H9 (cell line): Measurements from ENCODE around the gene NUDT4. TPM values are rescaled to one million over a fixed set of nuclear protein-coding genes. Genes with fewer than 3 reads are reported as not detected.

Source experiments
- DNase-seq: peaks from one replicate; pipeline ENCODE4 v3.0.0-alpha.2; 2017
- H2AFZ ChIP-seq: one replicate; pipeline ENCODE4 v1.6.1; 2013; ENCODE audit warnings: mild to moderate bottlenecking, low read length, control low read depth, moderate library complexity
- H2AK5ac ChIP-seq: 2 replicates; pipeline ENCODE4 v1.6.1; 2013; ENCODE audit warnings: low read length, control low read depth, mixed read lengths; ENCODE audit not compliant: insufficient read length
- H2BK120ac ChIP-seq: one replicate; pipeline ENCODE4 v1.6.1; 2013; ENCODE audit warnings: low read depth, mild to moderate bottlenecking, low read length, control low read depth, inconsistent platforms; ENCODE audit not compliant: poor library complexity, severe bottlenecking
- H2BK12ac ChIP-seq: 2 replicates; pipeline ENCODE4 v1.6.1; 2013; ENCODE audit warnings: low read length, control low read depth, mixed read lengths, low read depth; ENCODE audit not compliant: insufficient read length
- H2BK15ac ChIP-seq: 2 replicates; pipeline ENCODE4 v1.6.1; 2013; ENCODE audit warnings: low read depth, low read length, control low read depth
- H2BK20ac ChIP-seq: one replicate; pipeline ENCODE4 v1.6.1; 2013; ENCODE audit warnings: low read depth, mild to moderate bottlenecking, low read length, control low read depth, inconsistent platforms; ENCODE audit not compliant: poor library complexity, severe bottlenecking
- H2BK5ac ChIP-seq: 2 replicates; pipeline ENCODE4 v1.6.1; 2013; ENCODE audit warnings: low read length, control low read depth, mixed read lengths; ENCODE audit not compliant: insufficient read length
- H3K14ac ChIP-seq: 2 replicates; pipeline ENCODE4 v1.6.1; 2013; ENCODE audit warnings: low read length, control low read depth; ENCODE audit not compliant: insufficient read depth
- H3K18ac ChIP-seq: 2 replicates; pipeline ENCODE4 v1.6.1; 2013; ENCODE audit warnings: low read depth, mild to moderate bottlenecking, mixed read lengths, low read length, control low read depth; ENCODE audit not compliant: insufficient read length
- H3K23ac ChIP-seq: 2 replicates; pipeline ENCODE4 v1.6.1; 2013; ENCODE audit warnings: low read length, control low read depth, mixed read lengths, low read depth; ENCODE audit not compliant: insufficient read length
- H3K23me2 ChIP-seq: 2 replicates; pipeline ENCODE4 v1.6.1; 2013; ENCODE audit warnings: low read depth, mild to moderate bottlenecking, mixed read lengths, low read length, control low read depth; ENCODE audit not compliant: insufficient read length, poor library complexity, severe bottlenecking
- H3K27ac ChIP-seq: 2 replicates; pipeline ENCODE4 v1.5.1; 2013; ENCODE audit warnings: low read length, control low read depth, mixed read lengths, low read depth; ENCODE audit not compliant: insufficient read length
- H3K27me3 ChIP-seq: 2 replicates; pipeline ENCODE4 v1.6.1; 2013; ENCODE audit warnings: low read length, control low read depth, inconsistent platforms; ENCODE audit not compliant: insufficient read depth
- H3K4ac ChIP-seq: 2 replicates; pipeline ENCODE4 v1.6.1; 2013; ENCODE audit warnings: low read depth, mild to moderate bottlenecking, control low read depth, inconsistent platforms, low read length, moderate library complexity
- H3K4me1 ChIP-seq: 2 replicates; pipeline ENCODE4 v1.6.1; 2013; ENCODE audit warnings: low read length, control low read depth, inconsistent platforms; ENCODE audit not compliant: insufficient read depth
- H3K4me2 ChIP-seq: 2 replicates; pipeline ENCODE4 v1.6.1; 2013; ENCODE audit warnings: low read length, control low read depth, mixed read lengths; ENCODE audit not compliant: insufficient read length, insufficient read depth
- H3K56ac ChIP-seq: 2 replicates; pipeline ENCODE4 v1.6.1; 2013; ENCODE audit warnings: low read depth, mild to moderate bottlenecking, mixed read lengths, low read length, control low read depth; ENCODE audit not compliant: insufficient read length
- H3K79me1 ChIP-seq: 2 replicates; pipeline ENCODE4 v1.6.1; 2013; ENCODE audit warnings: low read depth, mild to moderate bottlenecking, moderate library complexity, low read length, control low read depth, inconsistent platforms; ENCODE audit not compliant: insufficient read depth, poor library complexity, severe bottlenecking
- H3K79me2 ChIP-seq: 2 replicates; pipeline ENCODE4 v1.6.1; 2013; ENCODE audit warnings: low read length, control low read depth, inconsistent platforms; ENCODE audit not compliant: insufficient read depth
- H3K9ac ChIP-seq: 2 replicates; pipeline ENCODE4 v1.6.1; 2013; ENCODE audit warnings: low read length, control low read depth, mixed read lengths; ENCODE audit not compliant: insufficient read length; ENCODE audit errors: extremely low read depth
- H3K9me3 ChIP-seq: one replicate; pipeline ENCODE4 v1.6.1; 2013; ENCODE audit warnings: low read depth, low read length, inconsistent platforms; ENCODE audit not compliant: control insufficient read depth
- H3T11ph ChIP-seq: one replicate; pipeline ENCODE4 v1.6.1; 2013; ENCODE audit warnings: mild to moderate bottlenecking, low read length, control low read depth, inconsistent platforms
- H4K20me1 ChIP-seq: one replicate; pipeline ENCODE4 v1.6.1; 2013; ENCODE audit not compliant: control insufficient read depth, insufficient read length, insufficient read depth
- H4K5ac ChIP-seq: 2 replicates; pipeline ENCODE4 v1.6.1; 2013; ENCODE audit warnings: low read depth, mild to moderate bottlenecking, mixed read lengths, low read length, control low read depth; ENCODE audit not compliant: insufficient read length
- H4K8ac ChIP-seq: replicated peaks from 2 replicates; pipeline ENCODE4 v1.6.1; 2013; ENCODE audit warnings: low read length, control low read depth, mixed read lengths, low read depth; ENCODE audit not compliant: insufficient read length
- H4K91ac ChIP-seq: 2 replicates; pipeline ENCODE4 v1.6.1; 2013; ENCODE audit warnings: low read depth, mild to moderate bottlenecking, moderate library complexity, mixed read lengths, low read length, control low read depth; ENCODE audit not compliant: insufficient read length
- H3K27ac Mint-ChIP-seq, 3 experiments: 2 replicates in 2 of 3; 3 replicates in 1 of 3; pipeline ENCODE4 v1.8.0; 2020 to 2021; ENCODE audit warnings: mixed read lengths in 3 of 3, mild to moderate bottlenecking in 1 of 3, moderate library complexity in 1 of 3
- H3K27me3 Mint-ChIP-seq: 2 replicates; pipeline ENCODE4 v1.8.0; 2021; ENCODE audit warnings: low read depth, mild to moderate bottlenecking, moderate library complexity, mixed read lengths
- H3K36me3 Mint-ChIP-seq, 3 experiments: 2 replicates in 2 of 3; 3 replicates in 1 of 3; pipeline ENCODE4 v1.8.0; 2020 to 2021; ENCODE audit warnings: low read depth in 3 of 3, mixed read lengths in 3 of 3; ENCODE audit not compliant: insufficient read depth in 1 of 3
- H3K4me1 Mint-ChIP-seq, 2 experiments: 2 replicates each; pipeline ENCODE4 v1.8.0; 2020; ENCODE audit warnings: mixed read lengths in 2 of 2
- H3K4me3 Mint-ChIP-seq, 2 experiments: 2 replicates in 1 of 2; 3 replicates in 1 of 2; pipeline ENCODE4 v1.8.0; 2020 to 2021; ENCODE audit warnings: mild to moderate bottlenecking in 2 of 2, mixed read lengths in 2 of 2, moderate library complexity in 1 of 2
- H3K9me3 Mint-ChIP-seq, 2 experiments: 2 replicates in 1 of 2; 3 replicates in 1 of 2; pipeline ENCODE4 v1.8.0; 2020; ENCODE audit warnings: mild to moderate bottlenecking in 2 of 2, mixed read lengths in 2 of 2, moderate library complexity in 1 of 2
- CTCF ChIP-seq: fragments of 200-600 bp; sonication (generic); conservative IDR thresholded peaks from 3 replicates; pipeline ENCODE4 v1.8.0; 2021; ENCODE audit warnings: antibody characterized with exemption, mild to moderate bottlenecking
- WGBS: extraction: QIAGEN DNeasy Blood & Tissue Kit; methylation state at CpG from one replicate; pipeline ENCODE4 v1.1.7; 2013; ENCODE audit warnings: missing lambda C conversion rate, low lambda C conversion rate, mixed read lengths; ENCODE audit not compliant: insufficient read length; ENCODE audit errors: extremely low coverage; 5-methylcytosine and 5-hydroxymethylcytosine counted together
- total RNA-seq: library from RNA; stranded (reverse); gene quantifications from 2 replicates; pipeline ENCODE4 v1.2.1, GENCODE V29; 2021

Gene NUDT4
- total RNA-seq, 1 experiment from 2014 or later: 40.6 TPM

- Histone ChIP-seq H3K4me2 (no peak overlapping the region), H4K91ac (no peak overlapping the region), H3K79me1 (no peaks in the 10 kb centered on the region), H4K8ac (no peak overlapping the region), H3K4ac (no peak overlapping the region), H3K23me2 (no peaks in the 10 kb centered on the region), H3K27me3 (no peaks in the 10 kb centered on the region), H2AFZ (no peak overlapping the region), H3K23ac (no peak overlapping the region), H3K14ac (no peak overlapping the region), H3K79me2 (no peaks in the 10 kb centered on the region), H3K9me3 (no peaks in the 10 kb centered on the region), H4K5ac (no peak overlapping the region), H4K20me1 (no peaks in the 10 kb centered on the region), H2BK15ac (no peak overlapping the region), H2BK120ac (no peak overlapping the region), H3T11ph (no peak overlapping the region), H2BK20ac (no peak overlapping the region), H3K4me1 (no peaks in the 10 kb centered on the region; the same call in 1 of the 2 replicates), H3K9ac (no peak overlapping the region), H2BK12ac (no peak overlapping the region), H3K27ac (no peak overlapping the region), H3K56ac (no peak overlapping the region), H3K18ac (no peak overlapping the region), H2AK5ac (no peak overlapping the region), H2BK5ac (no peak overlapping the region)
- peaks cover 0 to 3% (median 0%) of the 10 kb centered on the region in 3 experiments; a peak in 1 of 7 replicates for H3K36me3 Mint-ChIP-seq
- peaks cover 3 to 5% of the 10 kb centered on the region in 2 experiments for H3K4me1 Mint-ChIP-seq
- no peak overlapping the region for H3K4me3 Mint-ChIP-seq
- no peak for TF ChIP-seq CTCF
- no peak for DNase-seq
- H3K27ac Mint-ChIP-seq: no peak overlapping the region
- H3K9me3 Mint-ChIP-seq: no peaks in the 10 kb centered on the region
- no CpG with 5 or more reads among the region's 3 CpGs for WGBS
- H3K27me3 Mint-ChIP-seq: no peaks in the 10 kb centered on the region
Observed at GRCh38 chr12:93363841-93364297, 13.9 kb upstream of the NUDT4 start.
